MM.1S (cell line): ENCODE measurements around the gene CDYL.

Experiments used
- DNase-seq: peaks from one replicate; pipeline ENCODE4 v3.0.0-alpha.2; 2015
- H2AFZ ChIP-seq: fragments of 300-600 bp; sonication (generic); 2 replicates; pipeline ENCODE4 v1.6.0; 2016; ENCODE audit warnings: antibody characterized with exemption, low read length
- H3F3A ChIP-seq: fragments of 300-600 bp; sonication (generic); 2 replicates; pipeline ENCODE4 v1.6.1; 2016; ENCODE audit warnings: mild to moderate bottlenecking, antibody characterized with exemption, low read length, moderate library complexity, mixed read lengths; ENCODE audit not compliant: insufficient read depth
- H3K27ac ChIP-seq: fragments of 300-600 bp; sonication (generic); 2 replicates; pipeline ENCODE4 v1.5.1; 2016; ENCODE audit warnings: mild to moderate bottlenecking, low read length
- H3K27me3 ChIP-seq: fragments of 300-600 bp; sonication (generic); replicated peaks from 2 replicates; pipeline ENCODE4 v1.6.0; 2016; ENCODE audit warnings: low read length; ENCODE audit not compliant: insufficient read depth
- H3K36me3 ChIP-seq: fragments of 300-600 bp; sonication (generic); replicated peaks from 2 replicates; pipeline ENCODE4 v1.6.1; 2016; ENCODE audit warnings: mild to moderate bottlenecking, low read length, mixed read lengths; ENCODE audit not compliant: insufficient read depth
- H3K4me1 ChIP-seq: fragments of 300-600 bp; sonication (generic); 2 replicates; pipeline ENCODE4 v1.6.1; 2016; ENCODE audit warnings: low read length, mixed read lengths
- H3K4me2 ChIP-seq: fragments of 300-600 bp; sonication (generic); 2 replicates; pipeline ENCODE4 v1.6.0; 2016; ENCODE audit warnings: low read depth, low read length
- H3K4me3 ChIP-seq: fragments of 300-600 bp; sonication (generic); 2 replicates; pipeline ENCODE4 v1.5.1; 2016; ENCODE audit warnings: low read length, mixed read lengths
- H3K79me2 ChIP-seq: fragments of 300-600 bp; sonication (generic); 2 replicates; pipeline ENCODE4 v1.6.1; 2016; ENCODE audit warnings: mixed run types, low read length, mixed read lengths
- H3K9ac ChIP-seq: fragments of 300-600 bp; sonication (generic); 2 replicates; pipeline ENCODE4 v1.6.1; 2016; ENCODE audit warnings: low read length, mixed read lengths
- H3K9me2 ChIP-seq: fragments of 300-600 bp; sonication (generic); replicated peaks from 2 replicates; pipeline ENCODE4 v1.6.1; 2016; ENCODE audit warnings: mild to moderate bottlenecking, low read length, mixed read lengths; ENCODE audit not compliant: insufficient read depth
- H3K9me3 ChIP-seq: fragments of 300-600 bp; sonication (generic); replicated peaks from 2 replicates; pipeline ENCODE4 v1.6.1; 2016; ENCODE audit warnings: mild to moderate bottlenecking, low read length, mixed read lengths; ENCODE audit not compliant: insufficient read depth
- H4K20me1 ChIP-seq: fragments of 300-600 bp; sonication (generic); 2 replicates; pipeline ENCODE4 v1.6.1; 2016; ENCODE audit warnings: mild to moderate bottlenecking, low read length, moderate library complexity, mixed read lengths; ENCODE audit not compliant: insufficient read depth
- EZH2 ChIP-seq: fragments of 300-600 bp; sonication (generic); optimal IDR thresholded peaks from 2 replicates; pipeline ENCODE3; 2017; ENCODE audit warnings: low read depth, mild to moderate bottlenecking, antibody characterized with exemption, low read length, mixed read lengths
- EZH2phosphoT487 ChIP-seq: fragments of 300-600 bp; sonication (generic); IDR thresholded peaks from 2 replicates; pipeline ENCODE4 v1.6.1; 2018; ENCODE audit warnings: antibody characterized with exemption, low read length
- TF ChIP-seq, protein P1 (sequence below): fragments of 300-600 bp; sonication (generic); IDR thresholded peaks from 2 replicates; pipeline ENCODE4 v1.5.1; 2016; ENCODE audit warnings: antibody characterized with exemption, low read length, mixed read lengths

Gene CDYL

DNA sequence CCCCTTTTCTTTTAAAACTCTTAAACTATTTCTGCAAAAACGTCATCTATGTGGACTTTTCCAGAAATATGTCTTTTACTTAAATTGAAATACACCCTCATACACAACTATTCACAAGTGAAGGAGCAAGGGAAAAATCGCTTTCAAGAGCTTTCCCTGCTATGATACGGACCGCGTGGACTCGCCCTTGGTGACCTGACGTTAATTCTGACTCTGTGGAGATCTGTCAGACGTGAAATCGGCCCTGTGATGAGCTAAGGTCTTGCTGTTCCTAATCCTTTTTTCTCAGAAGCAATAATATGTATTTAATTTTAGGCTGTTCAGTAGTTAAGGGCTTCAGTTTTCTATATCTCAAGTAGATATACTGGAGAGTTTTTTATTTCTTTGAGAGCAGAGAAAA is 114.0 kb downstream of the CDYL start:
- no peak overlapping the region for H3K27ac ChIP-seq
- DNase-seq: no peak
- no peaks in the 10 kb centered on the region; the same call in 1 of the 2 replicates for H3K36me3 ChIP-seq
- H3K27me3 ChIP-seq: no peaks in the 10 kb centered on the region
- no peak overlapping the region for H3K9ac ChIP-seq
- no peaks in the 10 kb centered on the region for H3K9me3 ChIP-seq
- no peak overlapping the region for H2AFZ ChIP-seq
- peaks cover 91% of the 10 kb centered on the region for H3K79me2 ChIP-seq
- no peaks in the 10 kb centered on the region for H3F3A ChIP-seq
- H3K4me3 ChIP-seq: no peak overlapping the region
- 0 out of 2 replicates have a peak, but pooled peaks cover 14% of the 10 kb centered on the region for H4K20me1 ChIP-seq
- H3K4me1 ChIP-seq: no peaks in the 10 kb centered on the region; the same call in 1 of the 2 replicates
- H3K4me2 ChIP-seq: no peak overlapping the region
- no peak for TF ChIP-seq EZH2
- no peak for TF ChIP-seq EZH2phosphoT487
- TF ChIP-seq, protein P1, sequence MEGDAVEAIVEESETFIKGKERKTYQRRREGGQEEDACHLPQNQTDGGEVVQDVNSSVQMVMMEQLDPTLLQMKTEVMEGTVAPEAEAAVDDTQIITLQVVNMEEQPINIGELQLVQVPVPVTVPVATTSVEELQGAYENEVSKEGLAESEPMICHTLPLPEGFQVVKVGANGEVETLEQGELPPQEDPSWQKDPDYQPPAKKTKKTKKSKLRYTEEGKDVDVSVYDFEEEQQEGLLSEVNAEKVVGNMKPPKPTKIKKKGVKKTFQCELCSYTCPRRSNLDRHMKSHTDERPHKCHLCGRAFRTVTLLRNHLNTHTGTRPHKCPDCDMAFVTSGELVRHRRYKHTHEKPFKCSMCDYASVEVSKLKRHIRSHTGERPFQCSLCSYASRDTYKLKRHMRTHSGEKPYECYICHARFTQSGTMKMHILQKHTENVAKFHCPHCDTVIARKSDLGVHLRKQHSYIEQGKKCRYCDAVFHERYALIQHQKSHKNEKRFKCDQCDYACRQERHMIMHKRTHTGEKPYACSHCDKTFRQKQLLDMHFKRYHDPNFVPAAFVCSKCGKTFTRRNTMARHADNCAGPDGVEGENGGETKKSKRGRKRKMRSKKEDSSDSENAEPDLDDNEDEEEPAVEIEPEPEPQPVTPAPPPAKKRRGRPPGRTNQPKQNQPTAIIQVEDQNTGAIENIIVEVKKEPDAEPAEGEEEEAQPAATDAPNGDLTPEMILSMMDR: no peak
- H3K9me2 ChIP-seq: no peaks in the 10 kb centered on the region

DNA sequence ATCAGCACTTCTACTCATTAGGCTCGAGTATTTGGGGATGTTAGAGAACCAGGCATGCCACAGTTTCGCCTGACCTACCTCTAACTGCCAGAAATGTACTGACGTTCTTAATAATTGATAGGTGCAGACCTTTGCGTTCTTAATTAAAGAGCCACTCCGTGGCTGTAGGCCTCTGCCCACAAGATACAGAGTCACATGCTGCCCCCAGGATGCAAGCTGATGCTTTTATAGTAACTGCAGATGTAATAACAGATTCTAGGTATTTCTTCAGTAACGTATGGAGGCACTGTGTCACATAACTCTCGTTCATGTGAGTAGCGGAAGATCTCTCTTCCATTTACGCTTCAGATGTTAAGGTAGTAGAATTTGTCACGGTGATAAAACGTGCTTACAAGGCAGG is 114.4 kb downstream of the CDYL start:
- 0 out of 2 replicates have a peak, but pooled peaks cover 14% of the 10 kb centered on the region for H4K20me1 ChIP-seq
- no peak for DNase-seq
- H3K4me1 ChIP-seq: no peaks in the 10 kb centered on the region
- TF ChIP-seq, protein P1: no peak
- TF ChIP-seq EZH2 (no peak), EZH2phosphoT487 (no peak)
- H3K4me2 ChIP-seq: no peak overlapping the region
- H3K79me2 ChIP-seq: peaks cover 86% of the 10 kb centered on the region
- no peaks in the 10 kb centered on the region for H3F3A ChIP-seq
- no peaks in the 10 kb centered on the region for H3K27me3 ChIP-seq
- H3K36me3 ChIP-seq: no peaks in the 10 kb centered on the region; the same call in 1 of the 2 replicates
- no peak overlapping the region for H2AFZ ChIP-seq
- H3K9ac ChIP-seq: no peak overlapping the region
- no peak overlapping the region for H3K27ac ChIP-seq
- no peaks in the 10 kb centered on the region for H3K9me2 ChIP-seq
- H3K4me3 ChIP-seq: no peak overlapping the region
- no peaks in the 10 kb centered on the region for H3K9me3 ChIP-seq

DNA sequence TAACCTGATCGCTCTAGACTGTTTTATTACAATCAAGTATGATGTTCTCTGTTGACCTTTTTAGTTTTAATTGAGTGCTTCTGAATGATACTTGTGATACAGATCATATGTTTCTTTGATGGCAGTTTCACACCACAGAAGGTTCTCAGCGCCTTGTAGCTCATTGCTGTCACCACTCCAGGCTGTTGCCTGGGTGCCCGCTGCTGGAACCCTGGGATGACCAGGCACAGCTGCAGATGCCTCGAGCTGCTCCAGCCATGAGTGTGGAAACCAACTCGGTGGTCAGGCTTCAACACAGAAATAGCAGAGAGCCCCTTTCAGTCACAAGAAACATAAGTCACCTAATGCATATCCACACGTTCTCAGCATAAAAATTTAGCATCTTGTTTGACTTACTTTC is 114.9 kb downstream of the CDYL start:
- Histone ChIP-seq H3K27me3 (no peaks in the 10 kb centered on the region), H3F3A (no peaks in the 10 kb centered on the region), H3K27ac (no peak overlapping the region), H3K4me2 (no peak overlapping the region), H4K20me1 (0 out of 2 replicates have a peak, but pooled peaks cover 14% of the 10 kb centered on the region), H3K79me2 (peaks cover 83% of the 10 kb centered on the region), H3K9me2 (no peaks in the 10 kb centered on the region), H3K36me3 (no peaks in the 10 kb centered on the region; the same call in 1 of the 2 replicates), H2AFZ (no peak overlapping the region), H3K4me1 (no peaks in the 10 kb centered on the region), H3K9me3 (no peaks in the 10 kb centered on the region), H3K4me3 (no peak overlapping the region), H3K9ac (no peak overlapping the region)
- DNase-seq: no peak
- TF ChIP-seq, protein P1: no peak
- TF ChIP-seq EZH2phosphoT487: no peak
- TF ChIP-seq EZH2: no peak
